GM06990 (cell line): ENCODE data around the gene CLN3.
A peak's percentile ranks its signal among the peaks of the same experiment; 100 is the strongest.

ENCODE experiments used
- DNase-seq: peaks from one replicate; pipeline ENCODE4 v3.0.0-alpha.2; 2011; ENCODE audit not compliant: insufficient read length; ENCODE audit errors: extremely low read depth
- H3K27me3 ChIP-seq: replicated peaks from 2 replicates; pipeline ENCODE4 v1.6.0; 2011; ENCODE audit warnings: low read length; ENCODE audit not compliant: control insufficient read depth, insufficient read depth
- H3K36me3 ChIP-seq: 2 replicates; pipeline ENCODE4 v1.5.1; 2011; ENCODE audit warnings: low read length; ENCODE audit not compliant: control insufficient read depth, insufficient read depth
- H3K4me3 ChIP-seq: replicated peaks from 2 replicates; pipeline ENCODE4 v1.5.1; 2011; ENCODE audit warnings: low read depth, mild to moderate bottlenecking, control low read depth, low read length
- CTCF ChIP-seq: IDR thresholded peaks from 2 replicates; pipeline ENCODE4 v1.5.1; 2011; ENCODE audit warnings: low read length, control low read depth, mild to moderate bottlenecking, inconsistent platforms; ENCODE audit not compliant: insufficient read depth, poor library complexity, severe bottlenecking

Gene CLN3

GRCh38 chr16:28491970-28492474 lies at the start of gene CLN3:
CLN3 (minus strand) TSS chr16:28492074; CDS start chr16:28491759, 315 bp downstream.
- Histone ChIP-seq H3K36me3 (peaks cover 2% of the 10 kb centered on the region; the same call in 1 of the 2 replicates), H3K27me3 (no peaks in the 10 kb centered on the region), H3K4me3 (peak within 1 kb of the TSS; percentile 80)
- peak; percentile 93 for DNase-seq
- no peak for TF ChIP-seq CTCF

GRCh38 chr16:28540346-28540745 lies 48.5 kb upstream of the CLN3 start:
- TF ChIP-seq CTCF, result no peak
- DNase-seq, result no peak
- Histone ChIP-seq H3K27me3 (no peaks in the 10 kb centered on the region), H3K36me3 (no peaks in the 10 kb centered on the region), H3K4me3 (no peak overlapping the region)

- no peak for DNase-seq
- H3K4me3 ChIP-seq, result no peak within 1 kb of the TSS
- TF ChIP-seq CTCF, result no peak
- no peaks in the 10 kb centered on the region for H3K36me3 ChIP-seq
- H3K27me3 ChIP-seq, result no peaks in the 10 kb centered on the region
Measured at GRCh38 chr16:28538733-28539596, 47.1 kb upstream of the CLN3 start, which contains the start of gene NUPR1. NUPR1 (minus strand) TSS chr16:28538974; CDS start chr16:28538907, 67 bp downstream.

- H3K4me3 ChIP-seq, result no peak overlapping the region
- H3K36me3 ChIP-seq, result no peaks in the 10 kb centered on the region
- TF ChIP-seq CTCF, result no peak
- H3K27me3 ChIP-seq, result no peaks in the 10 kb centered on the region
- no peak for DNase-seq
Measured at GRCh38 chr16:28537964-28538732, 46.3 kb upstream of the CLN3 start.

- no peaks in the 10 kb centered on the region for H3K27me3 ChIP-seq
- no peak for TF ChIP-seq CTCF
- H3K36me3 ChIP-seq, result no peaks in the 10 kb centered on the region
- H3K4me3 ChIP-seq, result no peak overlapping the region
- no peak for DNase-seq
Measured at GRCh38 chr16:28537076-28537475, 45.2 kb upstream of the CLN3 start.
